Measurements from ENCODE around the gene MAP3K8. TPM values are rescaled to one million over a fixed set of nuclear protein-coding genes. Genes with fewer than 3 reads are reported as not detected.
"Not testable (repeated sequence)": the region's sequence is repeated elsewhere in the genome, so short reads cannot be mapped to it uniquely, and the experiment has no call there.

MAP3K8 gene
- total and polyA plus RNA-seq, 11 donors: 3.6 to 39.0 (median 5.8) TPM

DNA sequence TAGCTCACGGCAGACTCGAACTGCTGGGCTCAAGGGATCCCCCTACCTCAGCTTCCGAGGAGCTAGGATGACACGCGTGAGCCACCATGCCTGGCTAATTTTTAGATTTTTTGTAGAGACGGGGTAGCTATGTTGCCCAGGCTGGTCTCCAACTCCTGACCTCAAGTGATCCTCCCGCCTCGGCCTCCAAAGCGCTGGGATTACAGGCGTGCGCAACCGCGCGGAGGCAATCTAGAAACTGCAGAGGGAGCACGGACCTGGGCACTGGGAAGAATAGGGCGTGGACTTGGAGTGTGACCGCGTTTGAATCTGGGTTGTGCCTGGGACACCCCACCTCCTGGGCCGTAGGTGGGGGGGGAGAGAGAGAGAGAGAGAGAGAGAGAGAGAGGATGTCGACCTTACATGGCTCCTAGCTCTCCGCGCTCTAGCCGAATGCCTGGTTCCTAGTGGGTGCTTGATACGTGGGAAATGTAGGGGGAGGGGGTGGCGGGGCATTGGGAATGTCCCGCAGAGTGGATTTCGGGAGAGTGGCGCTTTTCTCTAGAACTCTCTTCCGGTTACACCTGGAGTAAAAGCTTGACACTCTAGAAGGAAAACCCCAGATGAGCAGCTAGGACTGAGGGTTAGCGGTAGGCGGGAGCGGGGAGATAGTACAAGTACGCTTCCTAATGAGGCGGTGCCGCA lies 1.2 kb upstream of the MAP3K8 start:
- peak; percentile 25 to 67 (median 48) for DNase-seq
- H3K4me3 ChIP-seq: peak overlapping the region; percentile 73 to 97 (median 91)
- TF ChIP-seq, protein P1, sequence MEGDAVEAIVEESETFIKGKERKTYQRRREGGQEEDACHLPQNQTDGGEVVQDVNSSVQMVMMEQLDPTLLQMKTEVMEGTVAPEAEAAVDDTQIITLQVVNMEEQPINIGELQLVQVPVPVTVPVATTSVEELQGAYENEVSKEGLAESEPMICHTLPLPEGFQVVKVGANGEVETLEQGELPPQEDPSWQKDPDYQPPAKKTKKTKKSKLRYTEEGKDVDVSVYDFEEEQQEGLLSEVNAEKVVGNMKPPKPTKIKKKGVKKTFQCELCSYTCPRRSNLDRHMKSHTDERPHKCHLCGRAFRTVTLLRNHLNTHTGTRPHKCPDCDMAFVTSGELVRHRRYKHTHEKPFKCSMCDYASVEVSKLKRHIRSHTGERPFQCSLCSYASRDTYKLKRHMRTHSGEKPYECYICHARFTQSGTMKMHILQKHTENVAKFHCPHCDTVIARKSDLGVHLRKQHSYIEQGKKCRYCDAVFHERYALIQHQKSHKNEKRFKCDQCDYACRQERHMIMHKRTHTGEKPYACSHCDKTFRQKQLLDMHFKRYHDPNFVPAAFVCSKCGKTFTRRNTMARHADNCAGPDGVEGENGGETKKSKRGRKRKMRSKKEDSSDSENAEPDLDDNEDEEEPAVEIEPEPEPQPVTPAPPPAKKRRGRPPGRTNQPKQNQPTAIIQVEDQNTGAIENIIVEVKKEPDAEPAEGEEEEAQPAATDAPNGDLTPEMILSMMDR (IDR thresholded peaks at IDR 0.05): no peak
- TF ChIP-seq POLR2A (IDR thresholded peaks at IDR 0.05): no peak

DNA sequence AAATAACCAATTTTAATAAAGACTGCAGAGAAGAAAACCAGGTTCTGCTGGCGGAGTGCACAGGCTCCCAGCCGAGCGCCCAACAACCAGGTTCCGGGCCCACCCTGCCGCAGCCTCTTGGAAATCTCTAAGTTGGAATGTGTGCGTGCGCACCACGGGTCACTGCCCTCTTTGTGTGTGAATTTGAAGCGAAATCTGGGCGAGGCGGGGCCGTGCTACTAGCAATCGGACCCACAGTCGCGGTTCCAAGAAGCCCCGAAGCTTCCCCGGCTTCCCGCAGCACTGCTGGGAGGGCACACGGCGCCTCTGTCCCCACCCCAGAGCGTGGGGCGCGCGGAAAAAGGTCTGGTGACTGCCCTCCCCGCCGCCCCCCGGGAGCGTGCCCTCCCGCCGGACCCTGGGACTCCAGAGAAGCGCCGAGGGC lies 666 bp upstream of the MAP3K8 start:
- 0 to 1% (median 0%) methylated on average over 7 to 32 of the region's 32 CpGs for WGBS, 4 donors
- no peak for TF ChIP-seq POLR2A (IDR thresholded peaks at IDR 0.05)
- TF ChIP-seq, protein P1 (IDR thresholded peaks at IDR 0.05): no peak
- peaks cover 0 to 17% (median 0%) of the 10 kb centered on the region in 9 donors for H3K36me3 ChIP-seq
- H3K27me3 ChIP-seq: no peaks in the 10 kb centered on the region
- ATAC-seq (peak; percentile 26 to 45 (median 42)), DNase-seq (peak; percentile 74 to 86 (median 86))
- intact Hi-C loops (cut with DNase I): no loop called here
- peak overlapping the region; percentile 73 to 97 (median 91) for H3K4me3 ChIP-seq
- peak overlapping the region; percentile 96 to 100 (median 99) for H3K27ac ChIP-seq
- no peaks in the 10 kb centered on the region for H3K9me3 ChIP-seq
- peaks cover 0 to 58% (median 46%) of the 10 kb centered on the region in 12 donors for H3K4me1 ChIP-seq

More for the DNA sequence above, 1.2 kb upstream of the MAP3K8 start:
- Histone ChIP-seq H3K4me1 (peaks cover 0 to 58% (median 42%) of the 10 kb centered on the region in 12 donors), H3K27me3 (no peaks in the 10 kb centered on the region), H3K27ac (peak overlapping the region; percentile 96 to 100 (median 99)), H3K36me3 (peaks cover 0 to 11% (median 0%) of the 10 kb centered on the region in 9 donors), H3K9me3 (no peaks in the 10 kb centered on the region)
- 35 to 44% (median 41%) methylated on average over 34 to 35 of the region's 35 CpGs for WGBS, 4 donors
- intact Hi-C loops (cut with DNase I): no loop called here
- no peak for ATAC-seq

DNA sequence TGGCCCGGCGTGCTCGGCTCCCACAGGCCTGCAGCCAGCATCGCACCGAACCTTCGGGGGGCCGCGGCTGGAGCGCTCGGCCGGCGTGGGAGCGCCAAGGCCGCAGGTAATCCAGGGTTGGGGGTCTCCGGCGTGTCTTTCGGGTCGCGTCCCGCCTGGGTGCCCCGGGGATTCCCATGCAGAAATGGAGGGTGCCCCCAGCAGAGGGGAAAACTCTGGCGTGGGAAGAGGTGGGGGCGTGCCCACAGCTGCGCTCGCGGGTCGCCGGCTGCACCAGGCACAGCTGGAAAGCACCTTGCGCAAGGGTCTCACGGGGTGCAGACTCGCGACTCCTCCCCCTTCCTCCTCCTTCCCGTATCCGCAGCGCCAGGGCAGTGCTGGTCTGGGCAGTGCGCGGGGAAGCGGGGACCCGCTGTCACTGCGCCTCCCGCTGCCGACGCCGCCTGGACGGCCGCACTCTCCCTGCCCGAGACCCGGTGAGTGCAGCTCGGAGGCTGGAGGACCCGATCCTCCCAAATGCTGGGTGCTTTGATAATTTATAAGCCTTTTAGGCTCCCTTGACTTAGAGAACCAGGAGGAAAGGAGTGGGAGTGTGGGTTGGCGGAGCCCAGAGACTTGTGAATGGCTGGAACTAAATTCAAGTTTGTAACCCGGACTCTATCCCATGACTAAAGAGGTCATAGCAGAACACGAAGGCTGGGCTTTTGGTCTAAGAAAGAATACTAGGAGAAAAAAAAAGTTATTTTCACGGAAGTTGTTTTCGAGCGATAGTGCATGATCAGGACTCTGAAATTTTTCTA lies 489 bp downstream of the MAP3K8 start:
- H3K36me3 ChIP-seq: peaks cover 0 to 28% (median 9%) of the 10 kb centered on the region in 9 donors
- peak overlapping the region; percentile 96 to 100 (median 99) for H3K27ac ChIP-seq
- peaks cover 0 to 69% (median 48%) of the 10 kb centered on the region in 12 donors for H3K4me1 ChIP-seq
- intact Hi-C loops (cut with DNase I): loop anchor here in 2 of 10 donors (2.0 kb wide), 2 partner anchors 20 to 22 kb away; no protein-coding TSS in a partner anchor
- no peaks in the 10 kb centered on the region for H3K9me3 ChIP-seq
- peak; percentile 29 to 80 for TF ChIP-seq POLR2A (IDR thresholded peaks at IDR 0.05)
- TF ChIP-seq, protein P1 (IDR thresholded peaks at IDR 0.05): no peak
- ATAC-seq: peak; percentile 34 to 86 (median 72)
- no peaks in the 10 kb centered on the region for H3K27me3 ChIP-seq
- DNase-seq: peak; percentile 86 to 92 (median 91)
- 1% methylated on average over 16 to 56 of the region's 56 CpGs for WGBS, 4 donors
- H3K4me3 ChIP-seq: peak overlapping the region; percentile 73 to 97 (median 91)

DNA sequence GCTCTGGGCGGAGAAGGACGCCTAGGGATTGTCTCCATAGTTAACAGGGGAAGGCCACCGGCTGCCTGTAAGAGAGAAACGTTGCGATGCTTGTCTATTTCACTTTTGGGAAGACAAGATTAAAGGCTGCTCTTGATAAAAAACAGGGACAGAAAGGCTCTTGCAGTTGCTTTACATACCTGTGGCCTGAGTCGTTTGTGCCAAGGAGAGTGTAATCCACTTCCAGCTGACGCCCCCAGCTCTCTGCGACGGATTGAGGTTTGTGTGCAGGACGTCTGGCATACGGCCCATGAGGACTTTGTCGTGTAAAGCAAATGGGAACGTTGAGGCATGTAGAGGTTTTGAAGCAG lies 1.1 kb downstream of the MAP3K8 start:
- peaks cover 0 to 34% (median 14%) of the 10 kb centered on the region in 9 donors for H3K36me3 ChIP-seq
- DNase-seq (peak in 4 of 5 donors; percentile 38 to 51 (median 47)), ATAC-seq (peak in 1 of 4 donors; percentile 4)
- TF ChIP-seq POLR2A (IDR thresholded peaks at IDR 0.05): no peak
- TF ChIP-seq, protein P1 (IDR thresholded peaks at IDR 0.05): no peak
- peak overlapping the region; percentile 73 to 97 (median 91) for H3K4me3 ChIP-seq
- H3K9me3 ChIP-seq: no peaks in the 10 kb centered on the region
- H3K27ac ChIP-seq: peak overlapping the region; percentile 96 to 100 (median 99)
- no peaks in the 10 kb centered on the region for H3K27me3 ChIP-seq
- intact Hi-C loops (cut with DNase I): loop anchor here in 2 of 10 donors (2.0 kb wide), 2 partner anchors 20 to 22 kb away; no protein-coding TSS in a partner anchor
- peaks cover 0 to 75% (median 48%) of the 10 kb centered on the region in 12 donors for H3K4me1 ChIP-seq
- WGBS, 4 donors: 2 to 7% (median 4%) methylated on average over 13 of the region's 13 CpGs

DNA sequence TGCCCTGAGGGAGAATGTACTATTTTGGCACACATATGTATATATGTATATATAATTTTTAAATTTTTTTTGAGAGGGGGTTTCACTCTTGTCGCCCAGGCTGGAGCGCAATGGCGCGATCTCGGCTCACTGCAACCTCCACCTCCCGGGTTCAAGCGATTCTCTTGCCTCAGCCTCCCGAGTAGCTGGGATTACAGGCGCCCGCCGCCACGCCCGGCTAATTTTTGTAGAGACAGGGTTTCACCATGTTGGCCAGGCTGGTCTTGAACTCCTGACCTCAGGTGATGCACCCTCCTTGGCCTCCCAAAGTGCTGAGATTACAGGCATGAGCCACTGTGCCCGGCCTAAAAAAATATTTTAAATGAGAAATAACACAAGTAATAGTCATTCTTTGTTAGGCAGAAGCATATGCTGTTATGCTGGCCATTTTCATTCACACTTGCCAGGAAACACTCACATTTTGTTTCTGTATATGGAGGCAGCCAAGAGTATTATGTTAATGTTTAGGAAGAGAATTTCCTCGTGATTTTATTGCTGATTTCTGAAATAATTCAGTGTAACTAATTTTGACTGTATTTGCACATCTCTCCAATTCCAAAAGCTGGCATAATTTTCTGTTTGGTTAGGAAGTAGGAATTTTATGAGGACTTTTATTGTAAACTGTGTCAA lies 1.6 kb downstream of the MAP3K8 start:
- H3K27me3 ChIP-seq, DNase-seq, H3K9me3 ChIP-seq, ATAC-seq: not testable (repeated sequence)
- Histone ChIP-seq H3K4me3 (peak overlapping the region; percentile 73 to 97 (median 91)), H3K27ac (peak overlapping the region; percentile 96 to 100 (median 99)), H3K4me1 (peaks cover 0 to 75% (median 46%) of the 10 kb centered on the region in 12 donors), H3K36me3 (peaks cover 0 to 40% (median 17%) of the 10 kb centered on the region in 9 donors)
- intact Hi-C loops (cut with DNase I): loop anchor here in 2 of 10 donors (2.0 kb wide), 2 partner anchors 19 to 21 kb away; no protein-coding TSS in a partner anchor
- 75 to 80% (median 79%) methylated on average over 15 of the region's 15 CpGs for WGBS, 4 donors
